Neural progenitor cell (in vitro differentiated cells): ENCODE data around the gene OTULIN. TPM values are rescaled to one million over a fixed set of nuclear protein-coding genes. Genes with fewer than 3 reads are reported as not detected.

Experiments used
- DNase-seq: peaks from one replicate; pipeline ENCODE4 v3.0.0-alpha.2; 2016; ENCODE audit warnings: low spot score
- H2AFZ ChIP-seq: fragments of 200-600 bp; sonication (generic); replicated peaks from 2 replicates; pipeline ENCODE4 v1.6.1; 2016; ENCODE audit warnings: antibody characterized with exemption
- H3F3A ChIP-seq: fragments of 200-600 bp; sonication (generic); 2 replicates; pipeline ENCODE4 v1.6.1; 2016; ENCODE audit warnings: antibody characterized with exemption, low read depth
- H3K27ac ChIP-seq: fragments of 200-600 bp; sonication (generic); 2 replicates; pipeline ENCODE4 v1.5.1; 2016; ENCODE audit warnings: mild to moderate bottlenecking
- H3K27me3 ChIP-seq: fragments of 200-600 bp; sonication (generic); 2 replicates; pipeline ENCODE4 v1.6.1; 2016; ENCODE audit warnings: mild to moderate bottlenecking, moderate library complexity
- H3K36me3 ChIP-seq: fragments of 200-600 bp; sonication (generic); 2 replicates; pipeline ENCODE4 v1.5.1; 2016
- H3K4me1 ChIP-seq: fragments of 200-600 bp; sonication (generic); 2 replicates; pipeline ENCODE4 v1.6.1; 2016; ENCODE audit warnings: mixed run types
- H3K4me2 ChIP-seq: fragments of 200-600 bp; sonication (generic); 2 replicates; pipeline ENCODE4 v1.6.1; 2016
- H3K4me3 ChIP-seq: fragments of 200-600 bp; sonication (generic); 2 replicates; pipeline ENCODE4 v1.5.1; 2016
- H3K79me2 ChIP-seq: fragments of 200-600 bp; sonication (generic); 2 replicates; pipeline ENCODE4 v1.6.1; 2016; ENCODE audit warnings: low read depth
- H3K9ac ChIP-seq: fragments of 200-600 bp; sonication (generic); 2 replicates; pipeline ENCODE4 v1.6.1; 2016
- H3K9me3 ChIP-seq: fragments of 200-600 bp; sonication (generic); 2 replicates; pipeline ENCODE4 v1.5.1; 2016; ENCODE audit warnings: low read depth
- H4K20me1 ChIP-seq: fragments of 200-600 bp; sonication (generic); 2 replicates; pipeline ENCODE4 v1.6.1; 2016; ENCODE audit warnings: low read depth
- H3K27ac Mint-ChIP-seq: 3 replicates; pipeline ENCODE4 v1.8.0; 2021; ENCODE audit warnings: mixed read lengths
- H3K27me3 Mint-ChIP-seq: 2 replicates; pipeline ENCODE4 v1.8.0; 2022; ENCODE audit warnings: low read depth, mild to moderate bottlenecking, inconsistent platforms, moderate library complexity, mixed read lengths; ENCODE audit not compliant: insufficient read depth
- H3K36me3 Mint-ChIP-seq: 3 replicates; pipeline ENCODE4 v1.8.0; 2021; ENCODE audit warnings: mixed read lengths
- H3K4me1 Mint-ChIP-seq: 3 replicates; pipeline ENCODE4 v1.8.0; 2021; ENCODE audit warnings: mixed read lengths
- H3K4me3 Mint-ChIP-seq: 3 replicates; pipeline ENCODE4 v1.8.0; 2021; ENCODE audit warnings: mild to moderate bottlenecking, moderate library complexity, mixed read lengths
- H3K9me3 Mint-ChIP-seq: 3 replicates; pipeline ENCODE4 v1.8.0; 2020; ENCODE audit warnings: mixed read lengths
- CTCF ChIP-seq: fragments of 200-600 bp; sonication (generic); IDR thresholded peaks from 2 replicates; pipeline ENCODE4 v1.5.1; 2017; ENCODE audit warnings: antibody characterized with exemption, mild to moderate bottlenecking
- EZH2 ChIP-seq: fragments of 200-600 bp; sonication (generic); IDR thresholded peaks from 2 replicates; pipeline ENCODE4 v1.6.1; 2017; ENCODE audit warnings: antibody characterized with exemption, mild to moderate bottlenecking, moderate library complexity
- EZH2phosphoT487 ChIP-seq: fragments of 200-600 bp; sonication (generic); IDR thresholded peaks from 2 replicates; pipeline ENCODE4 v1.6.1; 2017; ENCODE audit warnings: antibody characterized with exemption
- total RNA-seq: library from RNA; depleted of rRNA; stranded (reverse); fragments of >200 nt; gene quantifications from 2 replicates; pipeline ENCODE4 v1.2.3, GENCODE V29; 2015; ENCODE audit warnings: low replicate concordance

The OTULIN gene
- total RNA-seq, 1 donor from 2014 or later, result 23.1 TPM

DNA sequence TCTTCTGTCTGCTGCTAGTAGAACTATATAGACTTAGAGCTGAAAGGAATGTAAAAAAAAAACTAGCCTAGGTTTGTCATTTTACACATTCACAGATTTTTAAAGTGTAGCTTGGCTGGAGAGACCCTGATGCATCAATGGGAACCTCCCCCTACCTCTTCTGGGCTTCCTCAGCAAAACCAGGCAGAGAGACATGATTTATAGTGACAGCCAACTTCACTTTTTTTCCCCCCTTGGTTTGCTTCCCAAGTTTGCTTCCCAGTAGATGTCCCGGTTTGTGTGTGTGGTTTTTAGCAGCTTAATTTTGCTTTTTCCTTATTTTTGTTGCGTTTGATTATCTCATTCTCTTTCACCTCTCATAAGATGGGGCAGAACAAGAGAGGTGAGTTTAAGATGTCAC is 1.8 kb downstream of the OTULIN start:
- peaks cover 4% of the 10 kb centered on the region for H3K27me3 Mint-ChIP-seq
- TF ChIP-seq EZH2, result no peak
- no peak for TF ChIP-seq CTCF
- no peak for TF ChIP-seq EZH2phosphoT487
- Histone ChIP-seq H3F3A (peaks cover 8% of the 10 kb centered on the region), H3K9me3 (no peaks in the 10 kb centered on the region), H4K20me1 (peaks cover 50% of the 10 kb centered on the region), H3K27me3 (peaks cover 16% of the 10 kb centered on the region), H3K4me1 (peaks cover 14% of the 10 kb centered on the region), H2AFZ (no peak overlapping the region), H3K9ac (no peak overlapping the region), H3K4me3 (no peak overlapping the region), H3K79me2 (peaks cover 74% of the 10 kb centered on the region), H3K4me2 (peak overlapping the region; percentile 89), H3K36me3 (no peaks in the 10 kb centered on the region), H3K27ac (no peak overlapping the region)
- peaks cover 32% of the 10 kb centered on the region for H3K4me1 Mint-ChIP-seq
- no peak overlapping the region for H3K27ac Mint-ChIP-seq
- DNase-seq, result no peak
- no peaks in the 10 kb centered on the region for H3K9me3 Mint-ChIP-seq
- peak overlapping the region; percentile 97 for H3K4me3 Mint-ChIP-seq
- peaks cover 11% of the 10 kb centered on the region for H3K36me3 Mint-ChIP-seq

GRCh38 chr5:14667290-14667689 is 2.8 kb downstream of the OTULIN start:
- Histone ChIP-seq H3K4me1 (peaks cover 14% of the 10 kb centered on the region), H2AFZ (no peak overlapping the region), H3K36me3 (no peaks in the 10 kb centered on the region), H3K9ac (no peak overlapping the region), H3K79me2 (peaks cover 83% of the 10 kb centered on the region), H3K4me2 (no peak overlapping the region), H3K9me3 (no peaks in the 10 kb centered on the region), H4K20me1 (peaks cover 55% of the 10 kb centered on the region), H3K4me3 (no peak overlapping the region), H3K27ac (no peak overlapping the region), H3K27me3 (peaks cover 16% of the 10 kb centered on the region), H3F3A (peaks cover 8% of the 10 kb centered on the region)
- Mint-ChIP-seq H3K4me1 (peaks cover 34% of the 10 kb centered on the region), H3K9me3 (no peaks in the 10 kb centered on the region), H3K27ac (no peak overlapping the region), H3K27me3 (peaks cover 4% of the 10 kb centered on the region), H3K4me3 (no peak overlapping the region), H3K36me3 (peaks cover 8% of the 10 kb centered on the region)
- no peak for DNase-seq
- no peak for TF ChIP-seq EZH2
- no peak for TF ChIP-seq EZH2phosphoT487
- TF ChIP-seq CTCF, result no peak

DNA sequence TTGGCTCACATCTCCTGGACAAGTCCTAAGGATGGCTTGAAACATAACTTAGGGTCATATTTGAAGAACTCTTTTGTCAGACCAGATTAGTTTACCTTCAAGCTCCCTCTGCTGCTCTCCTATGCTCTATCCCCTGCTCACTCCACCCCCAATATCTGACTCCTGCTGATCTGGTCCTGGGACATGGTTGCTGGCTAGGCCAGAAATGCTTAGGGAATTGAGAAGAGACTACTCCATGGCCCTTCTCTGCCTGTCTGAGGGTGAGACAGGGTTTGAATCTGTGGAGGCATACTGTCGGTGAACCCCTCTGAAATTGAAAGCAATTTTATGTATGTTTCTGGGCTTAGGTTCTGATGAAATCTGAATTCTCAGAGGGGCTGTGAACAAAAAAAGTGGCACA is 3.3 kb downstream of the OTULIN start:
- Histone ChIP-seq H3K4me3 (no peak overlapping the region), H3K27ac (no peak overlapping the region), H3F3A (peaks cover 8% of the 10 kb centered on the region), H4K20me1 (peaks cover 60% of the 10 kb centered on the region), H3K36me3 (no peaks in the 10 kb centered on the region), H3K9me3 (no peaks in the 10 kb centered on the region), H3K4me1 (peaks cover 14% of the 10 kb centered on the region), H2AFZ (no peak overlapping the region), H3K79me2 (peaks cover 88% of the 10 kb centered on the region), H3K27me3 (peaks cover 16% of the 10 kb centered on the region), H3K4me2 (no peak overlapping the region), H3K9ac (no peak overlapping the region)
- Mint-ChIP-seq H3K36me3 (peaks cover 6% of the 10 kb centered on the region), H3K4me1 (peaks cover 34% of the 10 kb centered on the region), H3K27ac (no peak overlapping the region), H3K27me3 (peaks cover 4% of the 10 kb centered on the region), H3K4me3 (no peak overlapping the region), H3K9me3 (no peaks in the 10 kb centered on the region)
- TF ChIP-seq EZH2phosphoT487, result no peak
- TF ChIP-seq CTCF, result no peak
- no peak for TF ChIP-seq EZH2
- DNase-seq, result no peak
